Measurements from ENCODE around the gene SCAANT1. TPM values are rescaled to one million over a fixed set of nuclear protein-coding genes. Genes with fewer than 3 reads are reported as not detected.
A peak's percentile ranks its signal among the peaks of the same experiment; 100 is the strongest.

The SCAANT1 gene
- polyA plus RNA-seq (2011; rRNA removed) (not detected in 2 replicates), polyA minus RNA-seq (2011; rRNA and poly(A)+ RNA removed) (not detected in 2 replicates)

DNA sequence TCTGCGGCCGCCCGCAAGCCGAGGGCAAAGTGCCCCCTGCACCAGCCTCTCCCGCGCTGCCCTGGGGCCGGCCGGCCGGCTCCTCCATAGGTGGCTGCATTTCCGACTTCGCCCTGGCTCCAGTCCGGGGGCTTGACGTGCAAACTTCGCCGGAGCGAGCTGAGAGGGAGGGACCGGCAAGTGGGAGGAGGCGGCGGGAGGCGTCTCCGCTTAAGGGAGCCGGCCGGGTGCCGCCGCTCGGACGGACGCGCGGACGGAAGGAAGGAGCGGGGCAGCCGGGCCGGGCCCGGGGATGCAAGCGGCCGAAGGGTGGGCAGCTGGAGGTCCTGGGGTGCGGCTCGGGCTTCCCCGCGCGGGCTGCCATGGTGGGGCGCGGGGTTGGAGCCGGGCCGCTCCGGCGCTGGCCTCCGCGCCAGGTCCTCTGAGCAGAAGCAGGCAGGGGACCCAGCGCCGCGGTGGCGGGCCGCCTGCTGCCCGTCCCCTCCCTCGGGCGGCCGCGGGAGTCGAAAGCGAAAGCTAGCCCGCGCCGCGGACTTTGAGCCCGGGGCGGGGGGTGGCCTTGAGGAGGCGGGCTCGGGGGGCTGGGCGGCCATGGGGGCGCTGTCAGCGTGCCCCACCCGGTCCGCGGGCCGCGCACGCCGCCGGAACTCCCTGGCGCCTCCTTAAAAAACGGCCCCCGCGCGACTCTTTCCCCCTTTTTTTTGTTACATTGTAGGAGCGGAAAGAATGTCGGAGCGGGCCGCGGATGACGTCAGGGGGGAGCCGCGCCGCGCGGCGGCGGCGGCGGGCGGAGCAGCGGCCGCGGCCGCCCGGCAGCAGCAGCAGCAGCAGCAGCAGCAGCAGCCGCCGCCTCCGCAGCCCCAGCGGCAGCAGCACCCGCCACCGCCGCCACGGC, at the start of gene SCAANT1:
Gene SCAANT1, minus strand, starts transcription at position 511 of the 895 bp plus-strand sequence.
- ChIA-PET CTCF (interaction anchor here (0.9 to 1.2 kb wide), 4 partner anchors 8 to 562 kb away, joined by 3 read pairs; no protein-coding TSS in a partner anchor), POLR2A (no interaction called here)
- DNase-seq (ENCODE audit: low read depth), result peak; percentile 45
- peak within 1 kb of the TSS; percentile 61 for H3K4me3 ChIP-seq (ENCODE audit: low read depth, low read length)
- H3K36me3 ChIP-seq (ENCODE audit: control insufficient read depth, insufficient read depth, low read length), result no peaks in the 10 kb centered on the region; the same call in none of the 2 replicates
- no peaks in the 10 kb centered on the region for H3K27me3 ChIP-seq (ENCODE audit: control insufficient read depth, insufficient read depth, low read length)
- TF ChIP-seq, protein P1, sequence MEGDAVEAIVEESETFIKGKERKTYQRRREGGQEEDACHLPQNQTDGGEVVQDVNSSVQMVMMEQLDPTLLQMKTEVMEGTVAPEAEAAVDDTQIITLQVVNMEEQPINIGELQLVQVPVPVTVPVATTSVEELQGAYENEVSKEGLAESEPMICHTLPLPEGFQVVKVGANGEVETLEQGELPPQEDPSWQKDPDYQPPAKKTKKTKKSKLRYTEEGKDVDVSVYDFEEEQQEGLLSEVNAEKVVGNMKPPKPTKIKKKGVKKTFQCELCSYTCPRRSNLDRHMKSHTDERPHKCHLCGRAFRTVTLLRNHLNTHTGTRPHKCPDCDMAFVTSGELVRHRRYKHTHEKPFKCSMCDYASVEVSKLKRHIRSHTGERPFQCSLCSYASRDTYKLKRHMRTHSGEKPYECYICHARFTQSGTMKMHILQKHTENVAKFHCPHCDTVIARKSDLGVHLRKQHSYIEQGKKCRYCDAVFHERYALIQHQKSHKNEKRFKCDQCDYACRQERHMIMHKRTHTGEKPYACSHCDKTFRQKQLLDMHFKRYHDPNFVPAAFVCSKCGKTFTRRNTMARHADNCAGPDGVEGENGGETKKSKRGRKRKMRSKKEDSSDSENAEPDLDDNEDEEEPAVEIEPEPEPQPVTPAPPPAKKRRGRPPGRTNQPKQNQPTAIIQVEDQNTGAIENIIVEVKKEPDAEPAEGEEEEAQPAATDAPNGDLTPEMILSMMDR (IDR thresholded peaks at IDR 0.05; ENCODE audit: insufficient read depth, low read depth, low read length), result 0 out of 2 replicates have a peak, but pooled peaks have one; percentile 5

DNA sequence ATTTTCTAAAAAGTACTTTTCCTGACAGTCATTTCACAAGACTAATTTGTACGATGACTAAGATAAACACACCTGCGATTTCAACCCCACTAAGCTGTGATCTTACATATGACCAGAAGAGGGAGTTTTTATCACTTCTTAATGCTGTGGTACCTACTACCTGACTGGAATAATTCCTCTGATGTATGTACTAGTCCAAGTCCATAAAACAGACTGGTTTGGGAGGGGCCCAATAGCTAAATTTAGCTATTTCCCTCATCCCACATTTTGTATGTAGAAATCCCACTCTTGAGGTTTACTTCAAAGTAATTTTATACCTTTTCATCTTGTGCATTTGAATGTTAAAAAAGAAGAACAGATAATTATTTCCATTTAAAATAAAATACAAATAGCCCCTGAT, 49.7 kb upstream of the SCAANT1 start:
- TF ChIP-seq, protein P1 (IDR thresholded peaks at IDR 0.05; ENCODE audit: insufficient read depth, low read depth, low read length), result peak; percentile 63
- no peak for DNase-seq (ENCODE audit: low read depth)
- CTCF ChIA-PET, result interaction anchor here (0.6 to 7.1 kb wide), 20 partner anchors 8 to 478 kb away, joined by 3 to 60 read pairs (median 4); partner anchors contain the start of genes ATXN7 and THOC7

DNA sequence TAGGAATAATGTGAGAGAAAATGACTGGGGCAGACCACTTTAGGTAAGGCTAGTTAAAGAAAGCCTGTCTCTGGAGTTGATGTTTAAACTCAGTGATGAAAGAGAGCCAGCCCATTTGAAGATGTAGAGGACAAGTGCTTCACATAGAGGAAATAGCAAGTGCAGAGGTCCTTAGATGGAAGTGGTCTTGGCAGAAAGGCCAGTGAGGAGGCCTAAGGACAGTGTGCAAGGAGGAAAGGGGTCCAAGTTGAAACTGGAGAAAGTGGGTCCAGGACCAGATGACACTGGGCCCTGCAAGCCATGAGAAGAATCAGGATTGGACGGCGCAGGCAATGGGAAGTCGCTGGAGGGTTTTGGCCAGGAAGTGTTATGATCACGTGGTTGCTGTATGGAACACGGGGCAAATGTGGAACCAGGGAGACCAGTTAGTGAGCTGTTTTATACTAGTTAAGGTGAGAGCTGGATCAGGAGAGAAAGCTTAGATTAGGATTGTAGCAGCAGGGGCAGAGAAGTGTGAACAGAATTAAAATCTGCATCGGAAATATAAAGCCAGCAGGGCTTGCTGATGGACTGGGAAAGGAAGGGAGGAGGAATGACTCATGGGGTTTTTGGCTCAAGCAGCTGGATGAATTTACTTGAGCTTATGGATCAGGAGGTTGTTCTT, 48.0 kb upstream of the SCAANT1 start:
- TF ChIP-seq, protein P1 (IDR thresholded peaks at IDR 0.05; ENCODE audit: insufficient read depth, low read depth, low read length), result no peak
- CTCF ChIA-PET, result interaction anchor here (1.2 to 7.1 kb wide), 2 partner anchors 9 to 33 kb away, joined by 6 to 60 read pairs; no protein-coding TSS in a partner anchor
- peaks cover under 1% of the 10 kb centered on the region; the same call in 1 of the 2 replicates for H3K36me3 ChIP-seq (ENCODE audit: control insufficient read depth, insufficient read depth, low read length)
- no peak for DNase-seq (ENCODE audit: low read depth)
- POLR2A ChIA-PET, result no interaction called here
- H3K4me3 ChIP-seq (ENCODE audit: low read depth, low read length), result no peak overlapping the region
- no peaks in the 10 kb centered on the region for H3K27me3 ChIP-seq (ENCODE audit: control insufficient read depth, insufficient read depth, low read length)

More for the DNA sequence above, 49.7 kb upstream of the SCAANT1 start:
- POLR2A ChIA-PET, result no interaction called here
- Histone ChIP-seq H3K27me3 (ENCODE audit: control insufficient read depth, insufficient read depth, low read length) (no peaks in the 10 kb centered on the region), H3K4me3 (ENCODE audit: low read depth, low read length) (no peak overlapping the region), H3K36me3 (ENCODE audit: control insufficient read depth, insufficient read depth, low read length) (no peaks in the 10 kb centered on the region; the same call in 1 of the 2 replicates)

DNA sequence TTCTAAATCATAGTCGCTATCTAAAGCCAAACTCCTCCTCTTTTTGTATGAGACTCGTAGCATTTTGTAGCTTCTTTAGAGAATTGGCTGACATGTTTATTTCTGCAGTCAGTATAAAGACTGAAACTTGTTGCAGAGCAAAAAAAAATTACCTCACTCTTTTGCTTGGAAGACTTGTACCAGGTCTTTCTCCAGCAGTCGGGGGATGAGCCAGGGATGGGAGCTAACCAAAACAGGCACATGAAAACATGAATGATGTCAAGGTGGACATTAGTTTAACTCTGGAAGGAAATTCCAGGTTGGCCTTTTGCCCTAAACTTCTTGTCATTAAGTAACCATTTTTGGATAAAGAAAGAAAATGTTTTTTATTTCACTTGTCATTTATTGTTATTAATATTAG, 47.0 kb upstream of the SCAANT1 start:
- CTCF ChIA-PET, result interaction anchor here (0.9 to 2.2 kb wide), 3 partner anchors 30 to 525 kb away, joined by 3 to 11 read pairs (median 4); no protein-coding TSS in a partner anchor

More for the DNA sequence above, 47.0 kb upstream of the SCAANT1 start:
- no peak overlapping the region for H3K4me3 ChIP-seq (ENCODE audit: low read depth, low read length)
- no peak for DNase-seq (ENCODE audit: low read depth)
- H3K36me3 ChIP-seq (ENCODE audit: control insufficient read depth, insufficient read depth, low read length), result 0 out of 2 replicates have a peak, but pooled peaks cover 1% of the 10 kb centered on the region
- no peaks in the 10 kb centered on the region for H3K27me3 ChIP-seq (ENCODE audit: control insufficient read depth, insufficient read depth, low read length)
- POLR2A ChIA-PET, result no interaction called here
- TF ChIP-seq, protein P1 (IDR thresholded peaks at IDR 0.05; ENCODE audit: insufficient read depth, low read depth, low read length), result no peak

All from BJ (cell line).